HCT116 (cell line): ENCODE data around the gene ATP6V0A1. TPM values are rescaled to one million over a fixed set of nuclear protein-coding genes. Genes with fewer than 3 reads are reported as not detected.
A peak's percentile ranks its signal among the peaks of the same experiment; 100 is the strongest.

Experiments
- ATAC-seq: fragments of 200-7000 bp; cut with Tn5 transposase; 2 replicates; pipeline ENCODE4 v1.9.1; 2020; ENCODE audit warnings: mild to moderate bottlenecking, moderate library complexity
- BruUV-seq: library from RNA; stranded (reverse); fragments of 400-500 nt; replicated peaks from 2 replicates; lab custom pipeline; 2021; lab: Mats Ljungman, UMichigan
- CTCF ChIA-PET: fragments of 300-600 bp; sonication (Branson Sonifier 250); formaldehyde crosslinking; loops from one replicate; lab custom pipeline; 2021; ENCODE audit warnings: antibody characterized with exemption; lab: Charles Lee
- POLR2A ChIA-PET: fragments of 300-600, 350-600 bp; sonication (Branson Sonifier 250); formaldehyde crosslinking; loops from one replicate; lab custom pipeline; 2021; ENCODE audit warnings: antibody characterized with exemption; lab: Charles Lee
- RAD21 ChIA-PET, 2 experiments: fragments of 300-600 bp; sonication (Branson Sonifier 250); formaldehyde crosslinking; loops; one replicate each; lab custom pipeline; 2023; ENCODE audit warnings: low total read pairs in 2 of 2; ENCODE audit not compliant: uncharacterized antibody in 2 of 2, unreplicated experiment in 2 of 2, low non-redundant PET in 1 of 2; lab: Charles Lee
- DNase-seq: peaks from one replicate; pipeline ENCODE4 v3.0.0-alpha.2; 2010; ENCODE audit warnings: low read depth, low spot score
- H2AFZ ChIP-seq: fragments of 200-600 bp; shearing (Covaris generic), sonication (generic); 2 replicates; pipeline ENCODE4 v1.6.1; 2017; ENCODE audit warnings: low read depth, mixed run types, mixed read lengths, antibody characterized with exemption, low read length; ENCODE audit not compliant: poor library complexity, severe bottlenecking
- H3K27ac ChIP-seq: 2 replicates; pipeline ENCODE4 v1.5.1; 2012; ENCODE audit warnings: low read depth, low read length
- H3K27me3 ChIP-seq: fragments of 200-600 bp; sonication (generic); 2 replicates; pipeline ENCODE4 v1.6.1; 2016; ENCODE audit warnings: mixed run types, low read length, mixed read lengths; ENCODE audit not compliant: insufficient read depth
- H3K36me3 ChIP-seq, 2 experiments: fragments of 200-500 bp in 1 of 2; fragments of 200-600 bp in 1 of 2; sonication (Bioruptor generic) in 1 of 2; sonication (generic) in 1 of 2; 2 replicates each; pipeline versions ENCODE4 v1.5.1 to v1.6.1; 2014 to 2016; ENCODE audit warnings: low read length in 2 of 2, inconsistent platforms in 1 of 2, mixed read lengths in 1 of 2, mixed run types in 1 of 2; ENCODE audit not compliant: insufficient read depth in 2 of 2, control insufficient read depth in 1 of 2
- H3K4me1 ChIP-seq, 2 experiments: fragments of 200-600 bp in 1 of 2; sonication (generic) in 1 of 2; 2 replicates each; pipeline versions ENCODE4 v1.5.1 to v1.6.1; 2012 to 2017; ENCODE audit warnings: low read length in 2 of 2, inconsistent platforms in 1 of 2, mild to moderate bottlenecking in 1 of 2, mixed read lengths in 1 of 2, mixed run types in 1 of 2, moderate library complexity in 1 of 2; ENCODE audit not compliant: insufficient read depth in 2 of 2, control insufficient read depth in 1 of 2
- H3K4me2 ChIP-seq: fragments of 200-600 bp; sonication (generic); 2 replicates; pipeline ENCODE4 v1.6.1; 2017; ENCODE audit warnings: mixed run types, low read length, mixed read lengths
- H3K4me3 ChIP-seq, 2 experiments: fragments of 200-600 bp in 1 of 2; sonication (generic) in 1 of 2; replicated peaks in 1 of 2; 2 replicates each; pipeline ENCODE4 v1.5.1; 2011 to 2016; ENCODE audit warnings: low read length in 2 of 2, control low read depth in 1 of 2, low read depth in 1 of 2, mild to moderate bottlenecking in 1 of 2, mixed read lengths in 1 of 2, mixed run types in 1 of 2
- H3K79me2 ChIP-seq: fragments of 200-600 bp; sonication (generic); 2 replicates; pipeline ENCODE4 v1.6.1; 2017; ENCODE audit warnings: mild to moderate bottlenecking, mixed run types, low read length, moderate library complexity, mixed read lengths; ENCODE audit not compliant: insufficient read depth
- H3K9ac ChIP-seq: fragments of 200-600 bp; sonication (generic); 2 replicates; pipeline ENCODE4 v1.6.1; 2016; ENCODE audit warnings: low read length, mixed read lengths
- H3K9me2 ChIP-seq: fragments of 200-600 bp; sonication (generic), shearing (Covaris generic); 2 replicates; pipeline ENCODE4 v1.6.1; 2017; ENCODE audit warnings: mixed run types, mild to moderate bottlenecking, moderate library complexity; ENCODE audit not compliant: insufficient read depth
- H3K9me3 ChIP-seq, 2 experiments: fragments of 200-500 bp in 1 of 2; fragments of 200-600 bp in 1 of 2; sonication (Bioruptor generic) in 1 of 2; sonication (generic) in 1 of 2; 2 replicates each; pipeline ENCODE4 v1.6.1; 2014 to 2017; ENCODE audit warnings: low read length in 2 of 2, mixed read lengths in 2 of 2, inconsistent platforms in 1 of 2, low read depth in 1 of 2, mild to moderate bottlenecking in 1 of 2, mixed run types in 1 of 2, moderate library complexity in 1 of 2; ENCODE audit not compliant: control insufficient read depth in 1 of 2, insufficient read depth in 1 of 2
- H4K20me1 ChIP-seq: fragments of 200-600 bp; sonication (generic), shearing (Covaris generic); 2 replicates; pipeline ENCODE4 v1.6.1; 2017; ENCODE audit warnings: mixed run types, mild to moderate bottlenecking, moderate library complexity; ENCODE audit not compliant: insufficient read depth
- EGR1 ChIP-seq: IDR thresholded peaks from 2 replicates; pipeline ENCODE4 v1.6.1; 2012; ENCODE audit warnings: low read depth
- ELF1 ChIP-seq: IDR thresholded peaks from 2 replicates; pipeline ENCODE4 v1.6.1; 2012; ENCODE audit warnings: low read depth, borderline replicate concordance
- EZH2 ChIP-seq: fragments of 200-600 bp; sonication (generic); IDR thresholded peaks from 2 replicates; pipeline ENCODE4 v1.6.1; 2017; ENCODE audit warnings: antibody characterized with exemption, mixed run types
- EZH2phosphoT487 ChIP-seq: fragments of 200-600 bp; IDR thresholded peaks from 2 replicates; pipeline ENCODE4 v1.6.1; 2018; ENCODE audit warnings: antibody characterized with exemption, borderline replicate concordance
- FOSL1 ChIP-seq: IDR thresholded peaks from 2 replicates; pipeline ENCODE4 v1.6.1; 2012; ENCODE audit warnings: low read depth
- JUND ChIP-seq: IDR thresholded peaks from 2 replicates; pipeline ENCODE4 v1.6.1; 2012
- MAX ChIP-seq: IDR thresholded peaks from 2 replicates; pipeline ENCODE4 v1.6.1; 2012
- POLR2A ChIP-seq: IDR thresholded peaks from 2 replicates; pipeline ENCODE4 v1.7.0; 2011; ENCODE audit warnings: borderline replicate concordance; ENCODE audit not compliant: insufficient read depth, insufficient read length; ENCODE audit errors: extremely low read depth
- POLR2AphosphoS5 ChIP-seq: IDR thresholded peaks from 2 replicates; pipeline ENCODE4 v1.6.1; 2011; ENCODE audit warnings: mild to moderate bottlenecking, low read depth, low read length, moderate library complexity
- RAD21 ChIP-seq: IDR thresholded peaks from 2 replicates; pipeline ENCODE4 v1.6.1; 2012; ENCODE audit warnings: low read depth, mild to moderate bottlenecking
- SIN3A ChIP-seq: IDR thresholded peaks from 2 replicates; pipeline ENCODE4 v1.6.1; 2012; ENCODE audit warnings: low read depth
- SP1 ChIP-seq: IDR thresholded peaks from 2 replicates; pipeline ENCODE4 v1.6.1; 2012; ENCODE audit warnings: low read depth
- SRF ChIP-seq: IDR thresholded peaks from 2 replicates; pipeline ENCODE4 v1.6.1; 2012; ENCODE audit warnings: low read depth
- TCF7L2 ChIP-seq: IDR thresholded peaks from 2 replicates; pipeline ENCODE4 v1.7.0; 2011; ENCODE audit warnings: borderline replicate concordance, inconsistent platforms; ENCODE audit not compliant: insufficient read depth, insufficient read length; ENCODE audit errors: extremely low read depth
- YY1 ChIP-seq: IDR thresholded peaks from 2 replicates; pipeline ENCODE4 v1.6.1; 2011; ENCODE audit warnings: low read length, low read depth, moderate library complexity, mild to moderate bottlenecking; ENCODE audit not compliant: insufficient replicate concordance; ENCODE audit errors: extremely low read depth
- ZBTB33 ChIP-seq: IDR thresholded peaks from 2 replicates; pipeline ENCODE4 v1.6.1; 2011; ENCODE audit warnings: mild to moderate bottlenecking, low read length, moderate library complexity; ENCODE audit not compliant: insufficient replicate concordance; ENCODE audit errors: extremely low read depth
- ZFX ChIP-seq: fragments of 450-650 bp; IDR thresholded peaks from 2 replicates; pipeline ENCODE4 v1.6.1; 2017
- ZNF274 ChIP-seq: fragments of 200-500 bp; sonication (Bioruptor generic); IDR thresholded peaks from 2 replicates; pipeline ENCODE4 v1.6.1; 2014; ENCODE audit warnings: mild to moderate bottlenecking, low read depth, low read length, inconsistent platforms
- intact Hi-C: fragments of 100-400 bp; cut with micrococcal nuclease; formaldehyde crosslinking; loops from 2 replicates; pipeline ENCODE4 v1.10.0; 2022
- total RNA-seq: library from RNA; stranded (reverse); gene quantifications from one replicate; pipeline ENCODE4 v1.2.1, GENCODE V29; 2021; ENCODE audit not compliant: unreplicated experiment
- TF ChIP-seq, protein P1 (sequence below), 3 experiments: fragments of 200-600 bp in 1 of 3; sonication (generic) in 1 of 3; IDR thresholded peaks in 2 of 3; conservative IDR thresholded peaks in 1 of 3; 2 replicates each; pipeline ENCODE4 v1.5.1; 2012 to 2017; ENCODE audit warnings: low read depth in 2 of 3, low read length in 2 of 3, antibody characterized with exemption in 1 of 3, borderline replicate concordance in 1 of 3, control low read depth in 1 of 3, mild to moderate bottlenecking in 1 of 3, mixed read lengths in 1 of 3, mixed run types in 1 of 3, moderate library complexity in 1 of 3; ENCODE audit not compliant: insufficient read depth in 1 of 3
- TF ChIP-seq, protein P2 (sequence below): IDR thresholded peaks from 2 replicates; pipeline ENCODE4 v1.6.1; 2012

The ATP6V0A1 gene
- total RNA-seq, 1 experiment from 2014 or later: 65.2 TPM

DNA sequence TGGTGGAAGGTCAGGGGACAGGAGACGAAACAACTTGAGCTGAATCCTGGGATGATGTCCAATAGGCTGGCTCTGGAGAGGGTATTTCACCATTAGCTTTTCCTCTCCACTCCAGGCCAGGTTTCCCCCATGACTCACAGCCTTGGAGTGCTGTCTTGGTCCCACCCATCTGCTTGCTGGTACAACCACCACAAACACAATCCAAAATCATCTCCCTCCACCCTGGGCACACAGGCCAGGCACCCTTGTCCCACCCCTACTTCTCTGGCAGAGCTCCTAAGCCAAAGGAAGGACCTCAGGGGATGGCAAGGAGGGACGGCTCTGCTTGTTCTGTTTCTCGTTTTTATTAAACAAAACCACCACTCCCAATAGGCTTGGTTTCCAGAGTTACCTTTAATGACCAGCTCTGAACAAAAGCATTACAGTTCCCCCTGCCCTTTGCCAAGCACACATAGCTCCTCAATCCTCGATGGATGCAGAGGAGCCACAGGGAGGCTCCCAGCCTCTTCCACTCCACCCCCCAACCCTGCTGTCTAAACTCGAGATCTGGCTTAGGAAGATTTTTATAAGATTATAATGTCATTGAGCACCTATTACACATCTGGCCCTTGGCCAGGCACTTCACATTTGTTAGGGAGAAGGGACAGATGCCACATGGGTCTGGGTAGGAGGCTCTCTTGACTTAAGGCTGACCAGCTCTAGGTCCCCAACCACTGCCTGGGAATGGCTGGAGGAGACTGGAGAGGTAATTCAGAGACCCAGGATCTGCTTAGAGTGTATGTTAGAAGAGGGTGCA, 49.0 kb upstream of the ATP6V0A1 start:
- ATAC-seq (peak; percentile 76), DNase-seq (peak; percentile 69)
- no peaks in the 10 kb centered on the region for H3K9me2 ChIP-seq
- ChIA-PET RAD21 (interaction anchor here (0.5 to 1.2 kb wide), 3 partner anchors 13 to 444 kb away, joined by 3 to 5 read pairs (median 3); partner anchors contain the start of gene CAVIN1 (in 1 of the 2)), POLR2A (interaction anchor here (0.7 to 7.9 kb wide), 5 partner anchors 12 to 118 kb away, joined by 4 to 88 read pairs (median 6); partner anchors contain the start of genes CAVIN1 and STAT3), CTCF (interaction anchor here (1.3 to 2.1 kb wide), 5 partner anchors 13 to 187 kb away, joined by 3 to 16 read pairs (median 6); partner anchors contain the start of gene CAVIN1)
- no TSS peak for BruUV-seq
- no peaks in the 10 kb centered on the region for H3K9me3 ChIP-seq
- H3K36me3 ChIP-seq: peaks cover 0 to 11% of the 10 kb centered on the region in 2 experiments; a peak in 1 of 4 replicates
- peak overlapping the region; percentile 75 for H3K27ac ChIP-seq
- H3K27me3 ChIP-seq: no peaks in the 10 kb centered on the region
- H3K79me2 ChIP-seq: peaks cover 94% of the 10 kb centered on the region
- peak overlapping the region in 1 of 2 experiments; percentile 46; a peak in 3 of 4 replicates for H3K4me3 ChIP-seq
- H4K20me1 ChIP-seq: peaks cover 6% of the 10 kb centered on the region; the same call in 1 of the 2 replicates
- H3K4me2 ChIP-seq: peak overlapping the region; percentile 88
- peaks cover 51 to 74% of the 10 kb centered on the region in 2 experiments for H3K4me1 ChIP-seq
- peak overlapping the region; percentile 63 for H3K9ac ChIP-seq
- no peak overlapping the region for H2AFZ ChIP-seq
- intact Hi-C loops: loop anchor here (2.0 to 5.0 kb wide), 2 partner anchors 13 to 108 kb away; partner anchors contain the start of gene CAVIN1
- no peak for TF ChIP-seq ZBTB33
- TF ChIP-seq SIN3A: no peak
- no peak for TF ChIP-seq EGR1
- no peak for TF ChIP-seq POLR2A
- TF ChIP-seq YY1: no peak
- no peak; the same call in 1 of the 2 replicates for TF ChIP-seq MAX
- peak; percentile 86 for TF ChIP-seq SP1
- no peak; the same call in 1 of the 2 replicates for TF ChIP-seq FOSL1
- no peak for TF ChIP-seq ZNF274
- peak; percentile 47; the same call in 1 of the 2 replicates for TF ChIP-seq POLR2AphosphoS5
- TF ChIP-seq ZFX: no peak
- TF ChIP-seq TCF7L2: no peak
- no peak for TF ChIP-seq EZH2
- no peak for TF ChIP-seq EZH2phosphoT487
- TF ChIP-seq, protein P1, sequence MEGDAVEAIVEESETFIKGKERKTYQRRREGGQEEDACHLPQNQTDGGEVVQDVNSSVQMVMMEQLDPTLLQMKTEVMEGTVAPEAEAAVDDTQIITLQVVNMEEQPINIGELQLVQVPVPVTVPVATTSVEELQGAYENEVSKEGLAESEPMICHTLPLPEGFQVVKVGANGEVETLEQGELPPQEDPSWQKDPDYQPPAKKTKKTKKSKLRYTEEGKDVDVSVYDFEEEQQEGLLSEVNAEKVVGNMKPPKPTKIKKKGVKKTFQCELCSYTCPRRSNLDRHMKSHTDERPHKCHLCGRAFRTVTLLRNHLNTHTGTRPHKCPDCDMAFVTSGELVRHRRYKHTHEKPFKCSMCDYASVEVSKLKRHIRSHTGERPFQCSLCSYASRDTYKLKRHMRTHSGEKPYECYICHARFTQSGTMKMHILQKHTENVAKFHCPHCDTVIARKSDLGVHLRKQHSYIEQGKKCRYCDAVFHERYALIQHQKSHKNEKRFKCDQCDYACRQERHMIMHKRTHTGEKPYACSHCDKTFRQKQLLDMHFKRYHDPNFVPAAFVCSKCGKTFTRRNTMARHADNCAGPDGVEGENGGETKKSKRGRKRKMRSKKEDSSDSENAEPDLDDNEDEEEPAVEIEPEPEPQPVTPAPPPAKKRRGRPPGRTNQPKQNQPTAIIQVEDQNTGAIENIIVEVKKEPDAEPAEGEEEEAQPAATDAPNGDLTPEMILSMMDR (IDR thresholded peaks at IDR 0.05 in 2 of 3, conservative IDR thresholded peaks at IDR 0.05 in 1 of 3; ENCODE audit: borderline replicate concordance in 1 of 3, insufficient read depth in 1 of 3, low read depth in 2 of 3, low read length in 2 of 3): no peak
- TF ChIP-seq SRF: no peak
- TF ChIP-seq, protein P2, sequence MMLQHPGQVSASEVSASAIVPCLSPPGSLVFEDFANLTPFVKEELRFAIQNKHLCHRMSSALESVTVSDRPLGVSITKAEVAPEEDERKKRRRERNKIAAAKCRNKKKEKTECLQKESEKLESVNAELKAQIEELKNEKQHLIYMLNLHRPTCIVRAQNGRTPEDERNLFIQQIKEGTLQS: no peak
- peak; percentile 72 for TF ChIP-seq JUND
- TF ChIP-seq RAD21: no peak
- TF ChIP-seq ELF1: no peak
